Sigmoid colon (tissue), 7 donors: ENCODE data around the gene FAM25A. TPM values are rescaled to one million over a fixed set of nuclear protein-coding genes. Genes with fewer than 3 reads are reported as not detected.
"Not testable (repeated sequence)": the region's sequence is repeated elsewhere in the genome, so short reads cannot be mapped to it uniquely, and the experiment has no call there.

ENCODE experiments used
- DNase-seq: peaks from one replicate; pipeline ENCODE4 v3.0.0-alpha.2; 2019
- H3K27ac ChIP-seq, 4 donors: fragments of 200-600 bp; sonication (generic); one replicate each; pipeline ENCODE4 v1.5.1; 2016 to 2019; ENCODE audit warnings: mild to moderate bottlenecking in 1 of 4
- H3K27me3 ChIP-seq, 3 donors: fragments of 200-600 bp; sonication (generic); one replicate each; pipeline ENCODE4 v1.5.1; 2019; ENCODE audit warnings: mild to moderate bottlenecking in 1 of 3
- H3K36me3 ChIP-seq, 4 donors: fragments of 200-600 bp; sonication (generic); one replicate each; pipeline ENCODE4 v1.5.1; 2016 to 2019
- H3K4me1 ChIP-seq, 4 donors: fragments of 200-600 bp; sonication (generic); one replicate each; pipeline ENCODE4 v1.5.1; 2017 to 2019
- H3K4me3 ChIP-seq, 4 donors: fragments of 200-600 bp; sonication (generic); one replicate each; pipeline ENCODE4 v1.5.1; 2017 to 2019; ENCODE audit warnings: mild to moderate bottlenecking in 2 of 4, moderate library complexity in 1 of 4
- H3K9me3 ChIP-seq, 4 donors: fragments of 200-600 bp in 3 of 4; sonication (generic) in 3 of 4; one replicate each; pipeline versions ENCODE4 v1.5.1 to v1.6.1; 2013 to 2019
- EP300 ChIP-seq, 4 donors: sonication (generic); formaldehyde crosslinking; IDR thresholded peaks; one replicate each; pipeline ENCODE4 v1.6.1; 2017; ENCODE audit warnings: antibody characterized with exemption in 4 of 4
- POLR2A ChIP-seq, 2 donors: fragments of 450-650 bp; IDR thresholded peaks; one replicate each; pipeline ENCODE4 v1.6.1; 2016; ENCODE audit warnings: antibody characterized with exemption in 2 of 2, mild to moderate bottlenecking in 2 of 2, moderate library complexity in 2 of 2
- POLR2AphosphoS5 ChIP-seq, 4 donors: sonication (generic); formaldehyde crosslinking; IDR thresholded peaks; one replicate each; pipeline ENCODE4 v1.6.1; 2017; ENCODE audit warnings: antibody characterized with exemption in 4 of 4
- WGBS, 2 donors: extraction: QIAGEN DNeasy Blood & Tissue Kit; methylation state at CpG; one replicate each; pipeline ENCODE4 v1.1.7; 2013; 5-methylcytosine and 5-hydroxymethylcytosine counted together
- intact Hi-C: fragments of 100-400 bp; cut with DNase I; formaldehyde crosslinking; loops from one replicate; pipeline ENCODE4 v1.15.1; 2023
- polyA plus RNA-seq, 3 donors: library from polyadenylated mRNA; stranded (reverse); fragments of 200-250 nt; gene quantifications; one replicate each; pipeline ENCODE4 v1.2.3, GENCODE V29; 2013
- total RNA-seq, 4 donors: library from RNA; depleted of rRNA; stranded (reverse); fragments of >200 nt; gene quantifications; one replicate each; pipeline ENCODE4 v1.1.0, GENCODE V29; 2016
- TF ChIP-seq, protein P1 (sequence below), 4 experiments: fragments of 450-650 bp in 3 of 4; fragments of 200-600 bp in 1 of 4; IDR thresholded peaks; one replicate each; pipeline ENCODE4 v1.5.1; 2016 to 2019; ENCODE audit warnings: antibody characterized with exemption in 4 of 4, mild to moderate bottlenecking in 3 of 4, moderate library complexity in 2 of 4
- donor health status: healthy with polysubstance abuse.
- donor health status: Bipolar disorder and iron deficiency.
- donor health status: healthy.

Gene FAM25A
- total and polyA plus RNA-seq, 7 donors = not detected

DNA sequence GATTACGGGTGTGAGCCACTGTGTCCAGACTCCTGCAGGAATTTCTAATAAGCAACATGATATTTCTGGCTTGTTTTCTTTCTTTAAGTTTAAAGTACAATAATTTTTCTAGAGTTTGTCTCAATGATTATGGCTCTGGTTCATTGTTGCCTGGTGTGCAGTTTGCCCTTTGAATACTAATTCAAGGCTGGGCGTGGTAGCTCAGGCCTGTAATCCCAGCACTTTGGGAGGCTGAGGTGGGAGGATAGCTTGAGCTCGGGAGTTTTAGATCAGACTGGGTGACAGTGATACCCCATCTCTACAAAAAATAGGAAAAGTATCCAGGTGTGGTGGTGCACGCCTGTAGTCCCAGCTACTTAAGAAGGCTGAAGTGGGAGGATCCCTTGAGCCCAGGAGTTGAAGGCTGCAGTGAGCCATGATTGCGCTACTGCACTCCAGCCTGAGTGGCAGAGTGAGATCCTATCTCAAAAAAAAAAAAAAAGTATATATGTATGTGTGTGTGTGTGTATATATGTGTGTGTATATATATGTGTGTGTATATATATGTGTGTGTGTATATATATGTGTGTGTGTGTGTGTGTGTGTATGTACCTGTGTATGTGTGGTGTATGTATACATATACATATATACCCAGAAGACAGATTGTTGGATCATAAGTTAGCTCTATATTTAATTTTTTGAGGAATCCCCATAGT, 43.6 kb upstream of the FAM25A start:
- DNase-seq = no peak
- H3K36me3 ChIP-seq = no peaks in the 10 kb centered on the region
- H3K27ac ChIP-seq = no peak overlapping the region
- no peaks in the 10 kb centered on the region for H3K9me3 ChIP-seq
- intact Hi-C loops = loop anchor here (10.0 kb wide), 1 partner anchor 572 kb away; no protein-coding TSS in a partner anchor
- H3K27me3 ChIP-seq = no peaks in the 10 kb centered on the region
- WGBS, 2 donors = 87% methylated on average over 5 of the region's 5 CpGs
- TF ChIP-seq, protein P1, sequence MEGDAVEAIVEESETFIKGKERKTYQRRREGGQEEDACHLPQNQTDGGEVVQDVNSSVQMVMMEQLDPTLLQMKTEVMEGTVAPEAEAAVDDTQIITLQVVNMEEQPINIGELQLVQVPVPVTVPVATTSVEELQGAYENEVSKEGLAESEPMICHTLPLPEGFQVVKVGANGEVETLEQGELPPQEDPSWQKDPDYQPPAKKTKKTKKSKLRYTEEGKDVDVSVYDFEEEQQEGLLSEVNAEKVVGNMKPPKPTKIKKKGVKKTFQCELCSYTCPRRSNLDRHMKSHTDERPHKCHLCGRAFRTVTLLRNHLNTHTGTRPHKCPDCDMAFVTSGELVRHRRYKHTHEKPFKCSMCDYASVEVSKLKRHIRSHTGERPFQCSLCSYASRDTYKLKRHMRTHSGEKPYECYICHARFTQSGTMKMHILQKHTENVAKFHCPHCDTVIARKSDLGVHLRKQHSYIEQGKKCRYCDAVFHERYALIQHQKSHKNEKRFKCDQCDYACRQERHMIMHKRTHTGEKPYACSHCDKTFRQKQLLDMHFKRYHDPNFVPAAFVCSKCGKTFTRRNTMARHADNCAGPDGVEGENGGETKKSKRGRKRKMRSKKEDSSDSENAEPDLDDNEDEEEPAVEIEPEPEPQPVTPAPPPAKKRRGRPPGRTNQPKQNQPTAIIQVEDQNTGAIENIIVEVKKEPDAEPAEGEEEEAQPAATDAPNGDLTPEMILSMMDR (IDR thresholded peaks at IDR 0.05) = no peak
- TF ChIP-seq EP300 (IDR thresholded peaks at IDR 0.05) = no peak
- TF ChIP-seq POLR2AphosphoS5 (IDR thresholded peaks at IDR 0.05) = no peak
- no peak for TF ChIP-seq POLR2A (IDR thresholded peaks at IDR 0.05)
- no peak overlapping the region for H3K4me3 ChIP-seq
- H3K4me1 ChIP-seq = peaks cover 0 to 21% (median 18%) of the 10 kb centered on the region in 4 donors

DNA sequence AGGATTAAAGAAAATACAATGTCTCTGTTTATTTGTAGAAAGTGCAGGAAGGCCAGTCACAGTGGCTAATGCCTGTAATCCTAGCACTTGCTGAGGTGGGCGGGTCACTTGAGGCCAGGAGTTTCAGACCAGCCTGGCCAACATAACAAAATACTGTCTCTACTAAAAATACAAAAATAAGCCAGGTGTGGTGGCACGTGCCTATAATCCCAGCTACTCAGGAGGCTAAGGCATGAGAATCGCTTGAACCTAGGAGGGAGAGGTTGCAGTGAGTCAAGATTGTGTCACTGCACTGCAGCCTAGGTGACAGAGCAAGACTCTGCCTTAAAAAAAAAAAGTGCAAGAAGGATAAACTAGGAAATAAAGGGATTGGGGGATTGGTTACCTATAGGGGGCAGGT, 41.6 kb upstream of the FAM25A start:
- intact Hi-C loops = loop anchor here (10.0 kb wide), 1 partner anchor 574 kb away; no protein-coding TSS in a partner anchor
- H3K4me1 ChIP-seq = peaks cover 0 to 15% (median 12%) of the 10 kb centered on the region in 4 donors
- WGBS, 2 donors = 76 to 86% methylated on average over 3 of the region's 3 CpGs
- H3K4me3 ChIP-seq, H3K9me3 ChIP-seq, H3K36me3 ChIP-seq, DNase-seq, H3K27me3 ChIP-seq: not testable (repeated sequence)
- H3K27ac ChIP-seq = peak overlapping the region; percentile 34 to 59 (median 48)

DNA sequence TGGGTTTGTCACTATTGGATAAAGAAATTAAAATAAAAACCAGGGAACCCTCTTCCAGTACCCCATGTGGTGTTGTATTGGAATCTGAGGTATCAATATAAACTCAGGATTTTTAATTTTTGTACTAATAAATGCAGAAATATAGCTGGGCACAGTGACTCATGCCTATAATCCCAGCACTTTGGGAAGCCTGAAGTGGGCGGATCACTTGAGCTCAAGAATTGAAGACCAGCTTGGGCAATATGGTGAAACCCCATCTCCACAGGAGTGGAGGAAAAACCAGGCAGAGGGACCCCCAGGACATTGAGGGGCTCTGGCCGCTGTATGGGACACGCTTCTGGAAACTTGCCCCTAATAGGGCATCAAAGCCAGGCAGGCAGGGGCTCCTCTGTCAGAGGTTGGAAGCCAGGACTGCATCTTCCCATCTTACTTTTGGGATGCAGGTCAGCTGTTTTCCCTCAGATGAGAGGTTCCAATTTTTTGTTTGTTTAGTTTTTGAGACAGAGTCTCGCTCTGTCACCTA, 40.7 kb upstream of the FAM25A start:
- intact Hi-C loops = loop anchor here (10.0 kb wide), 1 partner anchor 575 kb away; no protein-coding TSS in a partner anchor
- Histone ChIP-seq H3K9me3 (no peaks in the 10 kb centered on the region), H3K36me3 (no peaks in the 10 kb centered on the region), H3K4me3 (no peak overlapping the region), H3K4me1 (peaks cover 0 to 15% (median 12%) of the 10 kb centered on the region in 4 donors), H3K27me3 (no peaks in the 10 kb centered on the region), H3K27ac (peak overlapping the region; percentile 49 to 59 (median 56))
- DNase-seq = no peak
- WGBS, 2 donors = 72 to 93% methylated on average over 4 of the region's 4 CpGs
- TF ChIP-seq POLR2A (IDR thresholded peaks at IDR 0.05) (no peak), POLR2AphosphoS5 (IDR thresholded peaks at IDR 0.05) (no peak), EP300 (IDR thresholded peaks at IDR 0.05) (no peak)
- TF ChIP-seq, protein P1 (IDR thresholded peaks at IDR 0.05) = no peak

DNA sequence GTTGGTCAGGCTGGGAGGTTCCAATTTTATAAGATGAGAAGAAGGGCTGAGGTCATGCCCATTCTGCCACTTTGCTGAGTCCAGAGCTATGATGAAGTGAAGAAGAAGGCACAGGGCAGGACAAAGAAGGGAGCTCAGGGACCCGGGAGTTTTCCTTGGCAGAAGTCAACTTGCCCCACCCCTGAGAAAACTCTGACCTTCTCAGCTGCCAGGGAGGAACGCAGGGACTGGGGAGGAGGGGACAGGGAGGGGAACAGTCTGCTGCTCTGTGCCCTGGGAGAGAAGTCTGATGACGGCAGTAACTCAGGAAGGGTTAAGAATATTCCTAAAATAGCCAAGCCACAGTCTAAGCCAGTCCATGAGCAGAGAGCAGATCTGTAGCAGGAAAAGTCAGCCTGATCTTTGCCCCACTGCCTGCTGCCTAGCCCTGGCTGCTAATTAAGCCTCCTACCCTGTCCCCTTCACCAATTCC, 40.1 kb upstream of the FAM25A start:
- DNase-seq = no peak
- no peaks in the 10 kb centered on the region for H3K36me3 ChIP-seq
- TF ChIP-seq EP300 (IDR thresholded peaks at IDR 0.05) (peak in 1 of 4 donors; percentile 22), POLR2AphosphoS5 (IDR thresholded peaks at IDR 0.05) (peak in 1 of 4 donors; percentile 20), POLR2A (IDR thresholded peaks at IDR 0.05) (no peak)
- H3K4me3 ChIP-seq = no peak overlapping the region
- no peaks in the 10 kb centered on the region for H3K9me3 ChIP-seq
- WGBS, 2 donors = 4 to 33% methylated on average over 3 of the region's 3 CpGs
- intact Hi-C loops = loop anchor here (10.0 kb wide), 1 partner anchor 575 kb away; no protein-coding TSS in a partner anchor
- H3K27ac ChIP-seq = peak overlapping the region; percentile 49 to 59 (median 56)
- H3K4me1 ChIP-seq = peaks cover 0 to 15% (median 12%) of the 10 kb centered on the region in 4 donors
- H3K27me3 ChIP-seq = no peaks in the 10 kb centered on the region

DNA sequence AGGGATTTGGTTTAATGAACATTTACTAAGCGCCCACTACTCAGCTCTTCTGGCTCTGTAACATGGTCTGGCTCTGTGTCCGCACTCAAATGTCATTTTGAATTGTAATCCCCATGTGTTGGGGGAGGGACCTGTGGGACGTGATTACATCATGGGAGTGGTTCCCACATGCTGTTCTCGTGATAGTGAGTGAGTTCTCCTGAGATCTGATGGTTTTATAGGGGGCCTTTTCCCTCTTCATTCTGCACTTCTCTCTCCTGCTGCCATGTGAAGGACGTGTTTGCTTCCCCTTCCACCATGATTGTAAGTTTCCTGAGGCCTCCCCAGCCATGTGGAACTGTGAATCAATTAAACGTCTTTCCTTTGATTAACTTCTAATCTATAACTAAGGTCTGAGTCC, 39.1 kb upstream of the FAM25A start:
- H3K9me3 ChIP-seq, DNase-seq, H3K4me3 ChIP-seq, intact Hi-C loops, H3K36me3 ChIP-seq, H3K27me3 ChIP-seq: not testable (repeated sequence)
- H3K27ac ChIP-seq = peak overlapping the region in 2 of 4 donors; percentile 53 to 59
- peaks cover 0 to 15% (median 12%) of the 10 kb centered on the region in 4 donors for H3K4me1 ChIP-seq
- 79 to 82% methylated on average over 6 of the region's 6 CpGs for WGBS, 2 donors

DNA sequence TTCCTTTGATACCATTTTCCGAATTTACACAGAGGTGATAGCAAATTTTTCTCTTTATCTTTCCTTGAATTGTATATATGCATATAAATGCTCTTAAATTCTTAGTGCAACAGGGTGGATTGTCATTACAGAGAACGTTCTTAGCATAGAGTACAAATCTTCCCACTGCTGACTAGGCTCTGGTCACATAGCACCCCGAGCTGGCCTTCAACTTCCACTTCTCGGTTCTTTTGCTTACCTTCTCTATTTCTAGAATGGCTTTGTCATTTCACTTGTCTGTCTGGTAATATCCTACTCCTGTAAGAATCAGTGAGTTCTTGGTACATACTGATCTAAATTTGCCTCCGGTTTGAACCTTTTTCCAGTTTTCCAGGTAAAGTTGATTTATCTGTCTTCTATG, 38.4 kb upstream of the FAM25A start:
- TF ChIP-seq POLR2A (IDR thresholded peaks at IDR 0.05) (no peak), EP300 (IDR thresholded peaks at IDR 0.05) (no peak), POLR2AphosphoS5 (IDR thresholded peaks at IDR 0.05) (no peak)
- TF ChIP-seq, protein P1 (IDR thresholded peaks at IDR 0.05) = no peak
- Histone ChIP-seq H3K36me3 (no peaks in the 10 kb centered on the region), H3K9me3 (no peaks in the 10 kb centered on the region), H3K27me3 (no peaks in the 10 kb centered on the region), H3K4me1 (peaks cover 0 to 15% (median 12%) of the 10 kb centered on the region in 4 donors), H3K4me3 (no peak overlapping the region), H3K27ac (no peak overlapping the region)
- intact Hi-C loops = no loop called here
- 90 to 93% methylated on average over 5 of the region's 5 CpGs for WGBS, 2 donors
- no peak for DNase-seq

DNA sequence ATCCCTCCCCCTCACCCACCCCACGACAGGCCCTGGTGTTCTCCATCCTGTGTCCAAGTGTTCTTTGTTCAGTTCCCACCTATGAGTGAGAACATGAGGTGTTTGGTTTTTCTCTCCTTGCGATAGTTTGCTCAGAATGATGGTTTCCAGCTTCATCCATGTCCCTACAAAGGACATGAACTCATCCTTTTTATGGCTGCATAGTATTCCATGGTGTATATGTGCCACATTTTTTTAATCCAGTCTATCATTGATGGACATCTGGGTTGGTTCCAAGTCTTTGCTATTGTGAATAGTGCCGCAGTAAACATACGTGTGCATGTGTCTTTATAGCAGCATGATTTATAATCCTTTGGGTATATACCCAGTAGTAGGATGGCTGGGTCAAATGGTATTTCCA, 35.6 kb upstream of the FAM25A start:
- 89 to 96% methylated on average over 4 of the region's 4 CpGs for WGBS, 2 donors

More for the DNA sequence above, 35.6 kb upstream of the FAM25A start:
- H3K27me3 ChIP-seq, DNase-seq, H3K27ac ChIP-seq, H3K9me3 ChIP-seq, H3K4me3 ChIP-seq, H3K36me3 ChIP-seq, intact Hi-C loops: not testable (repeated sequence)
- peaks cover 0 to 15% (median 12%) of the 10 kb centered on the region in 4 donors for H3K4me1 ChIP-seq
